A549 treated with ZK216348 at 1 μM for 4 hours (cell line): ENCODE data around the gene TMEM108. TPM values are rescaled to one million over a fixed set of nuclear protein-coding genes. Genes with fewer than 3 reads are reported as not detected.

Source experiments
- total RNA-seq: library from RNA; stranded (reverse); fragments of 200-300 nt; extraction: Qiagen RNA extraction; gene quantifications from 5 replicates; pipeline ENCODE4 v1.2.3, GENCODE V29; 2022; ENCODE audit warnings: low read depth

The TMEM108 gene
- total RNA-seq: not detected in 5 replicates

DNA sequence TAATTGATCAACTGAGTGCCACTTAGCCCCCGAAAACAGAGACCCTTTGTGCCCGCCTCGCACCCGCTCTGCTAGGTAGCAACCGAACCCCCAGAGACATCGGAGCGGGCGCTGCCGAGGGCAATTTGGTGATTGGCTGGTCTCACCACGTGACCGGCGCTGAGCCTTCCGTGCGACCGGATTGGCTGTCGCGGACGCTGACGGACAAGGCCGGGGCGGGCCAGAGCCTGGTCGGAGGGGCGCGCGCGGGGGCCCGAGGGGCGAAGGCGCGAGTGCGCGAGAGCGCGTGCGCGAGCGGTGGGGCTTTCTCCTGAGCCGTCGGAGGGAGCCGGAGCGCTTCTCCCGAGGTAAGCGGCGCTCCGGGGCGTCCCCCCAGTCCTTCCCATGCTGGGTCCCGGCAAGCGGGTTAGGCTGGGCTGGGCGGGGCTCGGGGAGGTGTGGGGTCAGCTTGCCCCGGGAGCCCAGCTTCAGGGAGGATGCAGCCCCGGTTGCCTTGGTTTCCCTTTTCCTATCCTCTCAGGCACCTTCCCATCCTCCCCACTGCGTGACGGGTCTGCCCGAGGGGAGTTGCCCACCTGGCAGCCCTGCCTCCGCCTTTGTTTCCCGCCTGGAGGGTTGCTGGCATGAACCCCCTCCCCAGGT lies at the start of gene TMEM108:
Gene TMEM108 (plus strand): TSS at position 303 of the 642 bp plus-strand sequence.

DNA sequence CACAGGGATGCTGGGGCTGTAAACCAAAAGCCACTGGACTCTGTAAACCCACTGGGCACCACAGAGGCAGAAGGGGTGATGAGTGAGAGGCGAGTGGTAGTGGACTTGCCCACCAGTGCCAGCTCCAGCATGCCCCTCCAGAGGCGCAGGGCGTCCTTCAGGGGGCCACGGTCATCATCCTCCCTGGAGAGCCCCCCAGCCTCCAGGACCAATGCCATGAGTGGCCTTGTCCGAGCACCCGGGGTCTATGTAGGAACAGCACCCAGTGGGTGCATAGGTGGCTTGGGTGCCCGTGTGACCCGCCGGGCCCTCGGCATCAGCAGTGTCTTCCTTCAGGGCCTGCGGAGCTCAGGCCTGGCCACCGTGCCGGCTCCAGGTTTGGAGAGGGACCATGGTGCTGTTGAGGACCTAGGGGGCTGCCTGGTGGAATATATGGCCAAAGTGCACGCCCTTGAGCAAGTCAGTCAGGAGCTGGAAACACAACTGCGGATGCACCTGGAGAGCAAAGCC lies 361.9 kb downstream of the TMEM108 start, which contains the start of gene BFSP2:
Gene BFSP2 (plus strand): TSS at position 51 of the 510 bp plus-strand sequence. CDS start 28 bp downstream, at position 79.

